ENCODE measurements around the gene KCNK17.

DNA sequence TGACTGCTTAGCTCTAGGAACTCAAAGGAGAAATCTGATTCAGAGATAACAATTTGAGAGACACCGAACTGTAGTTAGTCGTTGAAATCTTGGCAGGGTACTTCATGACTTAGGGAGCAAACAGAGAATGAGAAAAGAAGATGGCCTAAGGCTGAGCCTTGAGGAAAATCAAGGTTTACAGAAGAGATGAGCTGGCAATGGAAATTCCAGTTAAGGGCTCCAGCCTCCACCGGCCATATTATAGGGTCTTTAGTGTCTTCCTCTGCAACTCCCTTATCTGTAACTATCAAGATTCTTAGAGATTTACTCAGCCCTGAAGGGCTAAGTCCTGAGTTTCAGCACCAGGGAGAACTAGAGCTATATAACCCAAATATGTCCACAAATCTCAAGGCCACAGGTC lies 26.6 kb downstream of the KCNK17 start:
- TF ChIP-seq, protein P1, sequence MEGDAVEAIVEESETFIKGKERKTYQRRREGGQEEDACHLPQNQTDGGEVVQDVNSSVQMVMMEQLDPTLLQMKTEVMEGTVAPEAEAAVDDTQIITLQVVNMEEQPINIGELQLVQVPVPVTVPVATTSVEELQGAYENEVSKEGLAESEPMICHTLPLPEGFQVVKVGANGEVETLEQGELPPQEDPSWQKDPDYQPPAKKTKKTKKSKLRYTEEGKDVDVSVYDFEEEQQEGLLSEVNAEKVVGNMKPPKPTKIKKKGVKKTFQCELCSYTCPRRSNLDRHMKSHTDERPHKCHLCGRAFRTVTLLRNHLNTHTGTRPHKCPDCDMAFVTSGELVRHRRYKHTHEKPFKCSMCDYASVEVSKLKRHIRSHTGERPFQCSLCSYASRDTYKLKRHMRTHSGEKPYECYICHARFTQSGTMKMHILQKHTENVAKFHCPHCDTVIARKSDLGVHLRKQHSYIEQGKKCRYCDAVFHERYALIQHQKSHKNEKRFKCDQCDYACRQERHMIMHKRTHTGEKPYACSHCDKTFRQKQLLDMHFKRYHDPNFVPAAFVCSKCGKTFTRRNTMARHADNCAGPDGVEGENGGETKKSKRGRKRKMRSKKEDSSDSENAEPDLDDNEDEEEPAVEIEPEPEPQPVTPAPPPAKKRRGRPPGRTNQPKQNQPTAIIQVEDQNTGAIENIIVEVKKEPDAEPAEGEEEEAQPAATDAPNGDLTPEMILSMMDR (conservative IDR thresholded peaks at IDR 0.05 in 1 of 2, IDR thresholded peaks at IDR 0.05 in 1 of 2; ENCODE audit: extremely low read depth in 1 of 2, insufficient read depth in 1 of 2, low read depth in 1 of 2, low read length in 2 of 2): no peak
- TF ChIP-seq EZH2 (IDR thresholded peaks at IDR 0.05; ENCODE audit: borderline replicate concordance, low read length): no peak

Measured in mammary epithelial cell (primary cell).